LoVo (cell line): ENCODE measurements around the gene TNRC18.

Experiments
- DNase-seq: peaks from one replicate; pipeline ENCODE4 v3.0.0-alpha.2; 2016; ENCODE audit warnings: low spot score

Gene TNRC18

GRCh38 chr7:5403442-5403841, 20.2 kb downstream of the TNRC18 start:
- DNase-seq, result no peak

GRCh38 chr7:5397736-5398135, 25.9 kb downstream of the TNRC18 start:
- DNase-seq, result no peak

GRCh38 chr7:5396999-5397663, 26.5 kb downstream of the TNRC18 start:
- peak; percentile 72 for DNase-seq

- no peak for DNase-seq
Observed at GRCh38 chr7:5396542-5396941, 27.1 kb downstream of the TNRC18 start.

GRCh38 chr7:5395246-5395645, 28.4 kb downstream of the TNRC18 start:
- DNase-seq, result no peak

- no peak for DNase-seq
Observed at GRCh38 chr7:5394264-5395105, 29.1 kb downstream of the TNRC18 start.

GRCh38 chr7:5393748-5394147, 29.9 kb downstream of the TNRC18 start:
- no peak for DNase-seq

- no peak for DNase-seq
Observed at GRCh38 chr7:5393328-5393727, 30.3 kb downstream of the TNRC18 start.

GRCh38 chr7:5390918-5391317, 32.7 kb downstream of the TNRC18 start:
- DNase-seq, result no peak

GRCh38 chr7:5388905-5389433, 34.7 kb downstream of the TNRC18 start:
- no peak for DNase-seq

GRCh38 chr7:5388273-5388901, 35.2 kb downstream of the TNRC18 start:
- DNase-seq, result no peak

- DNase-seq, result no peak
Observed at GRCh38 chr7:5387711-5388245, 35.9 kb downstream of the TNRC18 start.

- DNase-seq, result no peak
Observed at GRCh38 chr7:5384618-5385017, 39.0 kb downstream of the TNRC18 start.

- no peak for DNase-seq
Observed at GRCh38 chr7:5383314-5384098, 40.1 kb downstream of the TNRC18 start.

GRCh38 chr7:5382281-5382892, 41.2 kb downstream of the TNRC18 start:
- no peak for DNase-seq

- DNase-seq, result no peak
Observed at GRCh38 chr7:5381071-5381772, 42.4 kb downstream of the TNRC18 start.

GRCh38 chr7:5380350-5381070, 43.1 kb downstream of the TNRC18 start:
- no peak for DNase-seq

GRCh38 chr7:5379546-5379945, 44.1 kb downstream of the TNRC18 start:
- DNase-seq, result no peak

- no peak for DNase-seq
Observed at GRCh38 chr7:5377816-5378215, 45.8 kb downstream of the TNRC18 start.

GRCh38 chr7:5377279-5377678, 46.4 kb downstream of the TNRC18 start:
- no peak for DNase-seq
